Ammon's horn (tissue), 1 donor: ENCODE results near the gene ADRM1.

Experiments
- DNase-seq: peaks from one replicate; pipeline ENCODE4 v3.0.0-alpha.2; 2016; ENCODE audit warnings: low spot score

The ADRM1 gene

DNA sequence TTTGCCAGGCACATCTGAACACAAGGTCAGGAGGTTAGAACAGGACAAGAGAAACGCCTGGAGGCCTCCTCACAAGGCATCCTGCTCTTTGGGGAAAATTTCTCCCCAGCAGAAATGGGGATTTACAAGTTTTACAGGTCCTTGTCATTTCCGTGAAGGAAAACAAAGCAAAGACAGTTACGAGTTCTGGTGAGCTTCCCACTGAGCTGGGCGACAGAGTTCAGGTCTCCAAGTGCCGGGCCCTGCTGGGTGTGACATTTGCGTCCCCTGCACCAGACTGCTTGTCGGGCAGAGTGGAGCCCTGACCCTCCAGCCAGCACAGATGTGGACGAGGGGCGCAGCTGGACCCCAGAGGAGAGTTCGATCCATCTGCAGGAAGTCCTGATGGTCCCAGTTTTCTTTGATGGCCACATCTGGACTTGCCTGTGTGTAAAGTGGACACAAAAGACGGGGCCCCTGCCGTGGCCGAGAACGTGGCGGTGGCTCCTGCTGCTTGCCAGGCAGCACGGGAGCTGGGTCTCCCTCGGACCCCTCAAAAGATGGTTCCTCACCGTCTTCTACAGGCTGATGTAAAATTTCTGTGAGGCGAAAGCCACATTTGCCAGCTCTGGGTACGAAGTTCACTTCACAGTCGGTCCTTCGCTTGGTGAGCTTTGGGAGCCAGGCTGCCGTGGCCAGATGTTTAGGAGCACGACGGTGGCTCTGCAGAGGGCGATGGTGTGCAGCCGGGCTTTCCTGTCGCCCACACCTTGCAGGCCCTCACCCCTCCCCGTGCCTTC lies 5.2 kb upstream of the ADRM1 start:
- DNase-seq: no peak

DNA sequence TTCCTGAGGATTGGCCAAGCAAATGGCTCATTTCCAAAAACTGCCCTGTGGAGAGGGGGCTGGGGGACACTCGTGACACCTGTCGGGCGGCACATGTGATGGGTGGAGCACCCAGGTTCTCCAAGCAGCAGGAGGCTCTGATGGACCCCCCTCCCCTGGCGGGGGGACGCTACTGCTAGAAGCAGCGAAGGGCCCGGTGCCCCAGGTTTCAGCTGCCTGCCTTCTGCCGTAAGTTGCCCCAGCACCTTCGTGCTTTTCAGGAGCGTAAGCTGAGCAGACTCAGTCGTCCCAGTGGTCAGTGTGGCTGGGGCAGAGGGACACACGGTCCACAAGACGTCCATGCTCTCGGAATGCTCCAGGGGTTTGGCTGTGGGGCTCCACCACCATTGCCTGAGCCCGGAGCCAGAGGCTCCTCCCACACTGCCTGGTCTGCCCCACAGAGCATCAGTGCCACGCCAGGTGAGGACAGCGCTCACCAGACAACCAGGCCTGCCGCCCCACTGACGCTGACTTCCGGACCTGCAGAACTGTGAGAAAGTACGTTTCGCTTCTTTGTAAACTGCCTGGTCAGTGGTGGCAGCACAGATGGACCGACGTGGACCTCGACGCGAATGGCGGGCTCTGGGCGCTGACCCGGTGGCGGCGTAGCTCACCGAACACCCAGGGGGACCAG lies 4.1 kb upstream of the ADRM1 start:
- DNase-seq: no peak

DNA sequence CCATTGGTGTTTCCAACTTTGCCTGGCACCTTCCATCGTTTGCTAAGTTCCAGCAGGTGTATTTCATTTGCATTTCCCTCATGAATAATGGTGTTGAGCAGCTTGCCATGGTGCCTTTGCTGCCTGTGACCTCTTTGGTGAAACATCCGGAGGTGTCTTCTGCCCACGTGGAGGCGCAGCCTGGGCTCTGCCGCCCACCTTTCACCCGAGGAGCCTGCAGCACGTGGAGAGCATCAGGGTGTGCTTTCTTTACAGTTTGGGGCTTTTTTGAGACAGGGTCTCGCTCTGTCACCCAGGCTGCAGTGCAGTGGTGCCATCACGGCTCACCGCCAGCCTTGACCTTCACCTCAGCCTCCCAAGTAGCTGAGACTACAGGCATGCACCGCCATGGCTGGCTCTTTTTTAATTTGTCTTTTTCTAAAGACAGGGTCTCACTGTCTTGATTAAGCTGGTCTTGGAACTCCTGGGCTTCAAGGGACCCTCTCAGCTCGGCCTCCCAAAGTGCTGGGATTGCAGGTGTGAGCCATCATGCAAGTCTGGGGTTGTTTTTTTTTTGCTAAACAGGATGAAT lies 3.0 kb upstream of the ADRM1 start:
- no peak for DNase-seq

DNA sequence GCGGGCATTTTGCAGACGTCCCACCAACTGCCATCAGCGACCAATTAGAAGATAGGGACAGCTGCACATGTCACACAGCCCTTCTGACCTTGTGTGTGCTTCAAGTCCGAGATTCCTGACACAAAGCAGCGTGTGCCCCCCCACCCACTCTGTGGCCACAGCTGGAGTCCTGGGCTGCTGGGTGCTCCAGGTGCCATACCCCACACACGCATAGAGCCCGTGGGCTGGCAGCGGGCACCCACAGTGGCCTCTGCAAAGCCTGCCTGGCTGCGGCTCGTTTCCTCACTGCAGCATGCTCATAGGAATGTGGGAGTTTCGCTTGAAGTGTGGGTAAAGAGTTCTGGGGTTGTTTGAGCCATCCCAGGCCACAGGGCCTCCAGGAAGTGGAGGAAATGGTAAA lies 2.5 kb upstream of the ADRM1 start:
- no peak for DNase-seq

DNA sequence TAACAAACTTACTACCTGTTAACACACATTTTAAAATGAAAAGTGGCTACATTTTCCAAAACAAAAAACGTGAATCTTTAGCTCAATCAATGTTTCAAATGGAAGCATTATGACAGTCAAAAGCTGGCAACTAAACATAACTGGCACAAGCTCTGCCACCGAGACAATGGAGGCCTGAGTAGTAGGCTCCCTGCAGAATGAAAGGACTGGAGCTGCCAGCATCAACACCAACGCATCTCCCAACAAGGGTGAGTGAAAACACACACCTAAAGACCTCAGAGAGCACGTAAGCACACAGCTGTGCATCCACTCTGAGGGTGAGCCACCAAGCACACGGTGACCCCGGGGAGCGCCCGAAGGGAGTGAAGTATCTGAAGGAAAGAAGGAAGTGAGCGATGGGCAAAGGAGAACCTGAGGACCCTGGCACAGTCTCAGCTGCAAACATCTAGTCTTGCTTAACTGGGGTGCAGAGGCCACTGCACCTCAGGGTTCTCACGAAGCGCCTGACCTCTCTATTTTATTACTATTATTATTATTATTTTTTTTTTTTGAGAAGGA lies 1.6 kb upstream of the ADRM1 start:
- no peak for DNase-seq

DNA sequence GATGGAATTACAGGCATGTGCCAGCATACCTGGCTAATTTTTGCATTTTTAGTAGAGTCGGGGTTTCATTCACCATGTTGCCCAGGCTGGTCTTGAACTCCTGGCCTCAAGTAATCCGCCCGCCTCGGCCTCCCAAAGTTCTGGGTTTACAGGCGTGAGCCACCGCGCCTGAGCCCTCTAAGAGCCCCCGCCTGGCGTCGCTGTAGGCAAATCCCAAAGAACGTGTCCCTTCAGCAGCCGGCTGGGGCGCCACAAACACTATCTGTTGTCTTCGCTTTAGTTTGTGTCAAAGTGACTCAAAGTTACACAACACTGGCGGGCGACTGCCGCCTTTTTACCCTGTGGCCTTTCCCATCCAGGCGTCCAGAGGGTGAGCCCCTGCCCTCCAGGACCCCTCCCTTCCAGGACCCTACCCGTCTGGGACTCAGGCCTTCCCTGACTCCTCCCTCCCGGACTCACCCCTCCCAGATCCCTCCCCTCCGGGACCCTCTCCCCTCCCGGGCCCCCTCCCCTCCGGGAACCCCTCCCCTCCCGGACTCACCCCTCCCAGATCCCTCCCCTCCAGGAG lies 940 bp upstream of the ADRM1 start:
- DNase-seq: peak; percentile 93

DNA sequence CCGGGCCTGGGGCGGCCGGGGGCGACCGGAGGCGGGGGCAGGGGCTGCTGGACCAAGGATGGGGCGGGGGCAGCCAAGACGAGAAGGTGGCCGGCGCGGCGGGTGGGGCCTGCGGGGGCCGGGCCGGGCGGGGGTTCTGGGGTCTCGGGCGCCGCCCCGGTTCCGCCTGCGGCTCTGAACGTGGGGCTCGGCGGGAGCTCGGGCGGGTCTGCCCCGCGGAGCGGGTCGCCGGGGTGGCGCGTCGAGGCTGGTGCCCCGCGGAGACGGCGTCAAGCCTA lies 204 bp downstream of the ADRM1 start:
- no peak for DNase-seq

DNA sequence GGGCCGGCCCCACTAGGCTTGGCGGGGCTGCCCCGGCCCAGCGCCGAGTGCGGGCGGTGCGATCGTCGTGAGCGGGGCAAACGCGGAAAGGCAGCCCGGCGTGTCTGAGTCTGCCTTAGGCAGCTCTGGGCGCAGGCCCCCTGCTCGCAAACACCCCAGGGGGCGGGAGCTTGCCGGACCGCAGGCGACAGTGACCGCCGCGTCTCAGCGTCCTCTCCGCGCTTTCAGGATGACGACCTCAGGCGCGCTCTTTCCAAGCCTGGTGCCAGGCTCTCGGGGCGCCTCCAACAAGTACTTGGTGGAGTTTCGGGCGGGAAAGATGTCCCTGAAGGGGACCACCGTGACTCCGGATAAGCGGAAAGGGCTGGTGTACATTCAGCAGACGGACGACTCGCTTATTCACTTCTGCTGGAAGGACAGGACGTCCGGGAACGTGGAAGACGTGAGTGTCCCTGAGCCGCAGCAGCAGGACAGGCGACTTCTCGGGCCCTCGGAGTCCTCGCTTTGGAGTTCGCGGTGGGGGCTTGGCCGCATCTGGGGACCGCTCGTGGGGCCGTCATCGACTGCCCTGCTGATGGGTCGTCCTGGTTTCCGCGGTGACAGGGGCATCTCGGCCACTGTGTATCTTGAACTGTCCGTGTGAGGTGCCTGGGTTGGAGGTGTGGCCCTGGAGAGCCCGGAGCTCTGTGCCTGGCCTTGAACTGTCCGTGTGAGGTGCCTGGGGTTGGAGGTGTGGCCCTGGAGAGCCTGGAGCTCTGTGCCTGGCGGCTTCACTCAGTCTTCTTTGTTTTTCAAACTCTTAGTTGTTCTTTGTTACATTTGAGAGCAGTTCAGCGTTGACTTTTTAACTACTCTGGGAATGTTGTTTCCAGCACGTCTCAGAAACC lies 786 bp downstream of the ADRM1 start:
- no peak for DNase-seq

DNA sequence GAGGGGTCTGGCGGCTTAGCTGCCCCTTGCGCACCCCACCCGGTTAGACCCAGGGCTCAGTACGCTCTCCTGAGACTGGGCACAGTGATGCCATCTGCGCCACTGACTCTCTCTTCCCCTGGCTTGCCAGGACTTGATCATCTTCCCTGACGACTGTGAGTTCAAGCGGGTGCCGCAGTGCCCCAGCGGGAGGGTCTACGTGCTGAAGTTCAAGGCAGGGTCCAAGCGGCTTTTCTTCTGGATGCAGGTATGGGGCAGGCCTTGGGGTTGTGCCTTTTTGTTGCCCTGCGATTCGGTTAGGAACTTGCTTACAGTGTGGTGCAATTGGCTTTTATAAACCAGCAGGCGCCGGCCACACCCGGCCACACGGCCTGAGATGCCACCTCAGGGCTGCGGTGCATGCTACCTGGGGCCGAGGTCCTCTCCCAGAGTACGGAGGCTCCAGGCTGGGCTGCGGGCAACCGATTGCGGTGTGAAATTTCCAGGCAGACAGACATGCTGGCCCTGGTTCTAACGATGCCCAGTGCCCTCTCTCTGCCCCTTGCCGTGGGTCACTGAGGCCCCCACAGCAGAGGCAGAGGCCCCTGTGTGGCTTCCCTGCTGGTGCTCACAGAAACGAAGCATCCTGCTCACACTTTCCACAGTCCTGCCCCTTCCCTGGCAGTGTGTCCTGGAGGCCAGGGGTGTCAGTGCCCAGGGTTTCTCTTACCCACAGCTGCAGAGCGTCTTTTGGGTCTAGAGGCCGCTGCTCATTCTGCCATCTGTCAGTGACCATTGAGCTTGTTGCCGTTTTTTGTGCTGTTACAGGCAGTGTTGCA lies 1.7 kb downstream of the ADRM1 start:
- DNase-seq: no peak

DNA sequence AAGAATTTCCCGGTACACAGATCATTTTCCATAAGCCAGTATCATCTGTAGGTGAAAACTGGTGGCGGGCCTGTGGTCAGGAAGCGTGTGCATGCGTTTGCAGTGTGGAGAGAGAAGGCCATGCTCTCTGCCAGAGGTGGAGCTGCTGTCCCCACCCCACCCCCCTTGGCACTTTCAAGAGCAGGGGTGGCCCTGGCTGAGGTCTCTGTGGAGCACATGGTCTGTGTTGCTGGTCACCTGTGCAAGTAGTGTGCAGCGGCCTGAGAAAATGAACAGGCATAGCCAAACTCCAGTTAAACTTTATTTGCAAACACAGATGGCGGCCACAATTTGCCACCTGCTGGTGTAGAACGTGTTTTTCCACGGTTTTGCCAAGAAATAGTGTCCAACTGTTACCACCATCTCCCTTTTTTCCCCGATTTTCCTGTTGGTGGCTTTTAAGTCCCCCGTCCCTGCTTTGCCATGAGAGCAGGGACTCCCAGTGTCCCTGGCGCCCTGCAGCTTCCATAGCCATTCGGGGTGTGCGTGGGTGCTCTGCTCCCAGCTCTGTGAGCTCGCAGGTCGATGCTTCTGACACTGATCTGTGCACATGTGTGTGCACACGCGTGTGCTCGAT lies 2.5 kb downstream of the ADRM1 start:
- no peak for DNase-seq

DNA sequence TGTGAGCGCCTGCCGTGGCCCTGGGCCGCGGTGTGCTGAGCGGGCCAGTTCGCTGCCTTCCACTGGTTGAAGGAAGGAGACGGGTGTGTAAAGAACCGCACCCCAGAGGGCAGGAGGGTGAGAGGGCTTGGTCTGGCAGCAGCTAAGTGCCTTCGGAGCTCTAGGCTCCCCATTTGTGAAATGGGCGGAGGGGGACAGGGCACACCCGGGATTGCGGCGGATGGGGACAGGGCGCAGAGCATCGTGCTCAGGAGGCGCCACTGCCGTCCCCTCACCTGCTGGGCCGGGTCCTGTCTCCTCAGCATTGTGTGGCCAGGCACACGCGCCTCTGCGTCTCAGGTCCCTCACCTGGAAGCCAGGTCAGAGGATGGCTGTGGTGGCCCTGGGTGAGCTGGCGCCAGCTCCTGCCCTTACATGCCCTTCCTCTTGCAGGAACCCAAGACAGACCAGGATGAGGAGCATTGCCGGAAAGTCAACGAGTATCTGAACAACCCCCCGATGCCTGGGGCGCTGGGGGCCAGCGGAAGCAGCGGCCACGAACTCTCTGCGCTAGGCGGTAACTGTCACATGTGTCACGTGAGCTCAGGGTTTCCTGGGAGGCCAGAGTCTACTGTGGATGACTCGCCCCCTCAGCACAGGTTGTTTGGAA lies 3.1 kb downstream of the ADRM1 start:
- no peak for DNase-seq

DNA sequence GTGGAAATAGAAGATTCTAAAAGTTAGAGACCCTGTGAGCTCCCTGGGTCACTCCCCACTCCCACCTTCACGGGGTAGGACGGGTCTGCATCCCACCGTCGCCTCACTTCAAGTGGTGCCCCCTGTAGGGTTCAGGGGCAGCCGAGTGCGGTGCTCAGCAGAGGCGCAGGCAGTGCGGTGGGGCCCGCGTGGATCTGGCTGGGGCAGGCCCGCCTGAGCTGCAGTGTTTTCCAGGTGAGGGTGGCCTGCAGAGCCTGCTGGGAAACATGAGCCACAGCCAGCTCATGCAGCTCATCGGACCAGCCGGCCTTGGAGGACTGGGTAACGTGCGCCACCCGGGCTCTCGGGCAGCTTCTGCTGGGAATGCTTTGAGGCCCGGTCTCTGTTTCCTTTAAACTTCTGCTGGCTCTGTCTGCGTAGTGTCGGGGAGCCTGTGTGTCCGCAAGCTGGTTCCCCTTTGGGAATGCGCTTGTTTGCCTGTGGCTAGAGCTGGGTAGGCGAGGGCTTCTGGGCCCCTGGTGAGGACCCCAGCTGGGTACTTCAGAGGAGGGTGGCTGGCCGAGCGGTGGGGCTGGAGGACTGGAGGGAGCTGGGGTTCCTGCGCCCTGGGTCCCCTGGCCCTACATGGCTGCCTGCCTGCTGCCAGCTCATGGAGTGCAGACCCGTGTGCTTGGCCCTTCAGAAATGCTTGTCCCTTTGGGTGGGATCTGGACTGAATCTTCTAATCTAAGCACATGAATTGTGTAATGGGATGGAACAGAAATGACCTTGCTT lies 3.8 kb downstream of the ADRM1 start:
- DNase-seq: no peak

DNA sequence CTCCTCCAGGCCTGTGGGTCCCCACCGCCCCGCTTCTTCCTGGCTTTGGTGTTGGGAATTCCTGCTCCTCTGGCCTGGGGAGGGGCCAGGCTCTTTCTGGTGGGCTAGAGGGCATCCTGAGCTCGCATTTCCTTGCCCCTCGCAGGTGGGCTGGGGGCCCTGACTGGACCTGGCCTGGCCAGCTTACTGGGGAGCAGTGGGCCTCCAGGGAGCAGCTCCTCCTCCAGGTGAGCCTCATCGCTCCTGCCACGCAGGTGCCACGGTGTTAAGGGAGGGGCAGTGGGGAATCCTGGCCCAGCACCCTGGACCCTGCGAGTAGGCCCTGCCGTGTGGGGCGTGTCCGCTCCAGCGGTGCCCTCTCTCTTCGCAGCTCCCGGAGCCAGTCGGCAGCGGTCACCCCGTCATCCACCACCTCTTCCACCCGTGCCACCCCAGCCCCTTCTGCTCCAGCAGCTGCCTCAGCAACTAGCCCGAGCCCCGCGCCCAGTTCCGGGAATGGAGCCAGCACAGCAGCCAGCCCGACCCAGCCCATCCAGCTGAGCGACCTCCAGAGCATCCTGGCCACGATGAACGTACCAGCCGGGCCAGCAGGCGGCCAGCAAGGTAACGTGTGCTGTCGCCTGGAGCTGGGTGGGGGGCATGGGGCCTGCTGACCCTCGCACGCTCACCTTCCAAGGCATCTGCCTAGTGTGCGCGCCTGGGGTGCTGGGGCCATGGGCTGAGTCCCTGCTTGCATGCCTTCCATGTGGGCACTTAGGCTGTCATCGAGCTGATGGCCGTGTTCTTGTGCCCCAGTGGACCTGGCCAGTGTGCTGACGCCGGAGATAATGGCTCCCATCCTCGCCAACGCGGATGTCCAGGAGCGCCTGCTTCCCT lies 4.7 kb downstream of the ADRM1 start:
- no peak for DNase-seq

DNA sequence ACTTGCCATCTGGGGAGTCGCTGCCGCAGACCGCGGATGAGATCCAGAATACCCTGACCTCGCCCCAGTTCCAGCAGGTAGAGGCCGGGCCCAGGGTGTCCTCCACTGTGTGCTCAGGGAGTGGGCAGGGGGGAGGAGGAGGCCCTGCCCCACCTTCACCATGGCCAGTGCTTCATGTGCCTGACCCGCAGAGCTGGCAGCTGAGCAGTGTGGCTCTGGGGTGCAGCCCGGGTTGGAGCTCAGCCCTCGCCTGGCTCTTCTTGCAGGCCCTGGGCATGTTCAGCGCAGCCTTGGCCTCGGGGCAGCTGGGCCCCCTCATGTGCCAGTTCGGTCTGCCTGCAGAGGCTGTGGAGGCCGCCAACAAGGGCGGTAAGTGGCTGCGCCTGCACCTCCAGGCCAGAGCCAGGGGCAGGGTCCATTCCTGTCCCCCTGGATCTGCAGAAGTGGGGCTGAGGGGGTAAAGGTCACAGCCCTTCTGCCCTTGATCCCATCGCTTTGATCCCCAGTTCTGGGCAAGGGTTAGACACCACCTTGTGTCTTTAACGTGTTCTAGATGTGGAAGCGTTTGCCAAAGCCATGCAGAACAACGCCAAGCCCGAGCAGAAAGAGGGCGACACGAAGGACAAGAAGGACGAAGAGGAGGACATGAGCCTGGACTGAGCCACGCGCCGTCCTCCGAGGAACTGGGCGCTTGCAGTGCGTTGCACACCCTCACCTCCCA lies 5.5 kb downstream of the ADRM1 start:
- peak; percentile 51 for DNase-seq

DNA sequence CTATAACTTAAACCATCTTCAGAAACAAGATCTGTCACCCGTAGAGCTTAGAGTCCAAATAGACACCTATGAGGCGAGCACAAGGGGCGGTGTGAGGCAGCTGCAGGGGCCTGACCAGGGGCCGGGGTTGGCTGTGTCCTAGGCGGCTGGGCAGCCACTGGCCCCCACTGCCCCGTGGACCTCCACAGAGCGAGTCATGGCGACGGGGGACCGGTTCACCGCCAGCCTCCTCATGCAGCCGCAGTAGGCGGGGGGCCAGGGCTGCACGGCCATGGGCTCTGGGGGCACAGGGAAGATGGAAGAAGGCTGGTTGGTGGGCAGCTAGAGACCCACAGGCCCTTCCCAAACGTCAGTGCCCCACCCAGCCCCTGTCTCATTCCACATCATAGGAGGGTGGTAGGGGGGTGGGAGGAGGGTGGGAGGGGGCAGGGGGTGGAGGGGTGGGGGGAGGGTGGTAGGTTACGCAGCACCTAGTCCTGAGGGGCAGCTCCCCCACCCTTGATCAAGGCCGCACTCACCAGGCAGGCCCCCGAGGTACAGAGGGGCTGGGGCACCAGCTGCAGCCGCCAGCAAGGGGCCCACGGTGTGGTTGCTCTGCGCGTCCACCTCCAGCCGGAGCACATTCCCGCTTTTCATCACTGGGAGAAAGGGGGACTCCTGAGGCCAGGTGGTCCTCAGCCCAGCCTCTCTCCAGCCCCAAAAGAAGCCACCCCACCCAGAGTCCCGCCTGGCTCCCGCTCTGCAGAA lies 6.6 kb downstream of the ADRM1 start:
- DNase-seq: no peak

DNA sequence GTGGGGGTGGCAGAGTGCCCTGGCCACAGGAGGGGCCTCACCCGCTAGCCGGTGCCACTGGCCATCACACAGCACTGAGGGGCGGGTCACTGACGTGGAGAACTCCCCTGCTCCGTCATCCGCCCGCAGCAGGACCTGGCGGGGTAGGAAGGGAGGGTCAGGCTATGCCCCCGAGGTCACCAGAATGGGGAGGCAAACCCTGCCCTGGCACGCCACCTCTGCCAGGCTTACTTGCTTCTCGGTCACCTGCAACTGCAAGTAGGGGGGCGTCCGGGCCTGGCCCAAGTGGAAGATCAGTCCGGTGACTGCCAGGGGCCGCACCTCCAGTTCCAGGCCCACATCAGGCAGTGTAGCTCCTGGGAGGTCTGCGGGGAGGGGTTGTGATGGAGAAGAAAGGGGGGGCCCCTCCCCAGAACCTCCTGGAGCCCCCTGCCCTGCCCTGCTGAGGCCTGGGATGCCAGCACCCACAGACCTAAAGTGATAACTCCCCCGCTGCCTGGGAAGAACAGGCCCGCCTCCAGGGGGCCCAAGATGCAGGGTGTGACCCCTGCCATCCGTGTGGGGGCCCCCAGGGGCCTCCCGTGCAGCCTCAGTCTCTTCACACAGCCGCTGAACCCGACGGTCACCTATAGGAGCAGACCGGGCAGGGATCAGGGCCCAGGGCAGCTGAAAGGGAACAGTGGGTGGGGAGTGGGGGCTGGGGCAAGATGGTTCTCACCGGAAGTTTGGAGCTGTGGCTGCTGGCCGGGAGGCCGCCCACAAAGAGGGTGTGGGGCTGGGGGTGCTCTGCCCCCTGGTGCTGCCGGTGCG lies 7.4 kb downstream of the ADRM1 start:
- DNase-seq: no peak
